GM18499 (cell line): ENCODE data around the gene NACC1.
"Not testable (repeated sequence)": the region's sequence is repeated elsewhere in the genome, so short reads cannot be mapped to it uniquely, and the experiment has no call there.

Experiments used
- ATAC-seq: cut with Tn5 transposase; IDR thresholded peaks from one replicate; pipeline ENCODE4 v1.9.1; 2021; ENCODE audit warnings: moderate number of reproducible peaks; ENCODE audit not compliant: insufficient read depth, unreplicated experiment

Gene NACC1

GRCh38 chr19:13138171-13138915, 20.3 kb downstream of the NACC1 start:
- no peak for ATAC-seq

- no peak for ATAC-seq
Measured at GRCh38 chr19:13138916-13139198, 20.8 kb downstream of the NACC1 start.

GRCh38 chr19:13139633-13140311, 21.7 kb downstream of the NACC1 start:
- no peak for ATAC-seq

GRCh38 chr19:13146763-13147563, 28.9 kb downstream of the NACC1 start:
- no peak for ATAC-seq

GRCh38 chr19:13149173-13149627, 31.1 kb downstream of the NACC1 start:
- ATAC-seq: not testable (repeated sequence)

GRCh38 chr19:13149628-13150186, 31.6 kb downstream of the NACC1 start:
- ATAC-seq: no peak

- no peak for ATAC-seq
Measured at GRCh38 chr19:13150187-13150930, 32.3 kb downstream of the NACC1 start, which contains the start of the genes IER2 and STX10. TSS of gene IER2 (plus strand) at chr19:13150411. CDS start at chr19:13153187, 2,776 bp downstream. TSS of gene STX10 (minus strand) at chr19:13150375. CDS start at chr19:13150173, 202 bp downstream.

- ATAC-seq: no peak
Measured at GRCh38 chr19:13150931-13151604, 33.0 kb downstream of the NACC1 start.

- ATAC-seq: no peak
Measured at GRCh38 chr19:13151605-13152355, 33.7 kb downstream of the NACC1 start.

- ATAC-seq: no peak
Measured at GRCh38 chr19:13152356-13152973, 34.4 kb downstream of the NACC1 start.

GRCh38 chr19:13152974-13153568, 35.0 kb downstream of the NACC1 start:
- ATAC-seq: no peak

GRCh38 chr19:13153569-13154240, 35.6 kb downstream of the NACC1 start:
- ATAC-seq: no peak

GRCh38 chr19:13154241-13154778, 36.2 kb downstream of the NACC1 start:
- ATAC-seq: no peak

GRCh38 chr19:13154911-13155471, 36.9 kb downstream of the NACC1 start:
- ATAC-seq: no peak

GRCh38 chr19:13155472-13156359, 37.7 kb downstream of the NACC1 start:
- ATAC-seq: no peak

GRCh38 chr19:13159713-13160112, 41.6 kb downstream of the NACC1 start:
- no peak for ATAC-seq
